ENCODE results near the gene SCAP. TPM values are rescaled to one million over a fixed set of nuclear protein-coding genes. Genes with fewer than 3 reads are reported as not detected.
A peak's percentile ranks its signal among the peaks of the same experiment; 100 is the strongest.

SCAP gene
- total and polyA plus RNA-seq, 2 experiments from 2014 or later = 83.2 to 94.8 TPM

GRCh38 chr3:47422743-47423142 is 53.0 kb downstream of the SCAP start:
- no peak overlapping the region for H3K4me2 ChIP-seq
- H4K20me1 ChIP-seq (ENCODE audit: insufficient read depth, poor library complexity, severe bottlenecking) = no peaks in the 10 kb centered on the region
- DNase-seq (ENCODE audit: low spot score) = no peak
- peaks cover 3% of the 10 kb centered on the region for H3K79me2 ChIP-seq
- no peak for TF ChIP-seq EZH2 (IDR thresholded peaks at IDR 0.05; ENCODE audit: borderline replicate concordance)
- TF ChIP-seq CTCF (IDR thresholded peaks at IDR 0.05; ENCODE audit: poor library complexity) = no peak
- no peak for TF ChIP-seq EZH2phosphoT487 (IDR thresholded peaks at IDR 0.05; ENCODE audit: low read depth, severe bottlenecking, unreplicated experiment)
- H2AFZ ChIP-seq = no peak overlapping the region
- no peaks in the 10 kb centered on the region for H3K9me3 ChIP-seq (ENCODE audit: low read depth)
- H3K36me3 ChIP-seq (replicated peaks; ENCODE audit: insufficient read depth, low read depth) = no peaks in the 10 kb centered on the region
- H3K4me3 ChIP-seq = no peak overlapping the region
- peaks cover 11% of the 10 kb centered on the region for H3K4me1 ChIP-seq (ENCODE audit: insufficient read depth)
- no peaks in the 10 kb centered on the region for H3K27me3 ChIP-seq
- no peak overlapping the region for H3K27ac ChIP-seq
- 94% methylated on average over 9 of the region's 9 CpGs for WGBS (ENCODE audit: low lambda C conversion rate, missing lambda C conversion rate)
- H3K9me2 ChIP-seq (replicated peaks; ENCODE audit: insufficient read depth) = no peaks in the 10 kb centered on the region

GRCh38 chr3:47421741-47422649 is 53.7 kb downstream of the SCAP start:
- Histone ChIP-seq H3K27ac (peak overlapping the region; percentile 80), H3K4me3 (no peak overlapping the region), H3K27me3 (no peaks in the 10 kb centered on the region), H3K36me3 (replicated peaks; ENCODE audit: insufficient read depth, low read depth) (no peaks in the 10 kb centered on the region), H3K4me1 (ENCODE audit: insufficient read depth) (peaks cover 11% of the 10 kb centered on the region), H3K79me2 (peaks cover 3% of the 10 kb centered on the region), H4K20me1 (ENCODE audit: insufficient read depth, poor library complexity, severe bottlenecking) (no peaks in the 10 kb centered on the region), H3K9me2 (replicated peaks; ENCODE audit: insufficient read depth) (no peaks in the 10 kb centered on the region), H3K4me2 (no peak overlapping the region), H2AFZ (no peak overlapping the region), H3K9me3 (ENCODE audit: low read depth) (no peaks in the 10 kb centered on the region)
- TF ChIP-seq CTCF (IDR thresholded peaks at IDR 0.05; ENCODE audit: poor library complexity) (peak; percentile 19), EZH2 (IDR thresholded peaks at IDR 0.05; ENCODE audit: borderline replicate concordance) (no peak), EZH2phosphoT487 (IDR thresholded peaks at IDR 0.05; ENCODE audit: low read depth, severe bottlenecking, unreplicated experiment) (no peak)
- DNase-seq (ENCODE audit: low spot score) = no peak
- WGBS (ENCODE audit: low lambda C conversion rate, missing lambda C conversion rate) = 89% methylated on average over 13 of the region's 13 CpGs

DNA sequence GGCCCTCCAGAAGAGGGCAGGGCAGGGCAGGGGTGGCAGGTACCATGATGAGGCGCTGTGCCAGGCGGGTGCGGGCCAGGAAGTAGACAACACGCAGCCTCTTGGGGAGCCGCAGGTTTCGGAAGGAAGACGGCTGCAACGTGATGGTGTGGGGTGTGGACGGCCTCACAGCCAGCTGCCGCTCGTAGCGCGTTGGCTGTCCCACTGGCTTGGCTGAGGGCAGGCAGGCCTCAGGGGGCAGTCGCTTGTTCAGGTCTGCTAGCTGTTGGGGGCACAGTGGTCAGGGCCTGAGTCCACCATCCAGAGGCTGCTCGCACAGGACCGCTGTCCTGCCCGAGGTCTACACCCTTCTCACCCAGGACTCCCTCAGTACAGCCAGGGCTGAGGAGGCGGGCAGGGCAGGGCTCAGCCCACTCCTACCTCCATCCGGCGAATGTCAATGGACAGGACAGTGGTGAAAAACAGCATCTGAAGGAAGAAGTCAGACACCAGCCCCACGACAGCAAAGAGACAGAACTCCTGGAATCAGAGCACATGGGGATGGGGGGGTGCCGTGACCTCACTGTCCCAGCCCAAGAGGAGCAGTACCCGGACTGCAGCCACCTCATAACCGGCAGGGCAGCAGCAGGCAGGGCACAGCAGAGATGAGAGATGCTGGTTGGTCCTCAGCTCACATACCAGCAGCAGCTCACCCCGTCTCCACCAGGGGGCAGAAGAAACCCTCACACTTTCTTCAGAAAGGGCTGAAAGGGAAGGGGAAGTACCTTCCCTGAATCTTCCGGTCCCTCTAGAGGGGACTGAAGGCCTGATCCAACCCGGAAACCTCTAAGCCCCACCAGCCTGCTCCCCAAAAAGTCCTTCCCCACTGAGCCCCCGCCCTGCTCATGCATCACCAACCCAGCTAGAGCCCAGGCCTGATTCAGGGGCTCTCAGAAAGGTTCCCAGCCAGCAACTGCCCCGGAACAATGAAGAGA is 54.9 kb downstream of the SCAP start:
- Histone ChIP-seq H3K27ac (peak overlapping the region; percentile 80), H3K36me3 (replicated peaks; ENCODE audit: insufficient read depth, low read depth) (no peaks in the 10 kb centered on the region)

More for the DNA sequence above, 54.9 kb downstream of the SCAP start:
- Histone ChIP-seq H4K20me1 (ENCODE audit: insufficient read depth, poor library complexity, severe bottlenecking) (no peaks in the 10 kb centered on the region), H3K27me3 (no peaks in the 10 kb centered on the region), H3K9me3 (ENCODE audit: low read depth) (no peaks in the 10 kb centered on the region), H3K4me1 (ENCODE audit: insufficient read depth) (peaks cover 11% of the 10 kb centered on the region), H3K4me2 (peak overlapping the region; percentile 46), H3K9me2 (replicated peaks; ENCODE audit: insufficient read depth) (no peaks in the 10 kb centered on the region), H2AFZ (peak overlapping the region; percentile 69), H3K79me2 (no peaks in the 10 kb centered on the region), H3K4me3 (no peak overlapping the region)
- DNase-seq (ENCODE audit: low spot score) = peak; percentile 91
- TF ChIP-seq EZH2phosphoT487 (IDR thresholded peaks at IDR 0.05; ENCODE audit: low read depth, severe bottlenecking, unreplicated experiment) = no peak
- TF ChIP-seq CTCF (IDR thresholded peaks at IDR 0.05; ENCODE audit: poor library complexity) = peak; percentile 81
- no peak for TF ChIP-seq EZH2 (IDR thresholded peaks at IDR 0.05; ENCODE audit: borderline replicate concordance)
- 76% methylated on average over 29 of the region's 29 CpGs for WGBS (ENCODE audit: low lambda C conversion rate, missing lambda C conversion rate)

Data from hepatocyte (in vitro differentiated cells).